Mammary epithelial cell (primary cell): Measurements from ENCODE around the gene TPH2.

Source experiments
- CTCF ChIP-seq, 2 donors: IDR thresholded peaks in 1 of 2; conservative IDR thresholded peaks in 1 of 2; 2 replicates each; pipeline ENCODE4 v1.5.1; 2011 to 2012; ENCODE audit warnings: inconsistent platforms in 2 of 2, low read length in 2 of 2, mild to moderate bottlenecking in 2 of 2, control low read depth in 1 of 2, low read depth in 1 of 2; ENCODE audit not compliant: insufficient read depth in 1 of 2; ENCODE audit errors: extremely low read depth in 1 of 2
- EZH2 ChIP-seq: IDR thresholded peaks from 2 replicates; pipeline ENCODE4 v1.6.1; 2012; ENCODE audit warnings: low read length, inconsistent platforms, borderline replicate concordance

GRCh38 chr12:72024613-72025012, 86.0 kb downstream of the TPH2 start:
- no peak for TF ChIP-seq CTCF (conservative IDR thresholded peaks at IDR 0.05 in 1 of 2, IDR thresholded peaks at IDR 0.05 in 1 of 2; ENCODE audit: extremely low read depth in 1 of 2, insufficient read depth in 1 of 2, low read depth in 1 of 2, low read length in 2 of 2)
- TF ChIP-seq EZH2, result no peak
